IMR-90 (cell line): Measurements from ENCODE around the gene FERD3L. TPM values are rescaled to one million over a fixed set of nuclear protein-coding genes. Genes with fewer than 3 reads are reported as not detected.

Source experiments
- ATAC-seq: fragments of 200-7000 bp; cut with Tn5 transposase; 2 replicates; pipeline ENCODE4 v1.9.1; 2020; ENCODE audit warnings: low read depth, mild to moderate bottlenecking, moderate library complexity
- BruUV-seq: library from RNA; stranded (reverse); fragments of 400-500 nt; replicated peaks from 2 replicates; lab custom pipeline; 2021; lab: Mats Ljungman, UMichigan
- CTCF ChIA-PET: fragments of 300-600 bp; formaldehyde crosslinking; extraction: SDS; loops from one replicate; lab custom pipeline; 2021; ENCODE audit warnings: antibody characterized with exemption; lab: Yijun Ruan, JAX
- POLR2A ChIA-PET: fragments of 300-600 bp; sonication (Branson Sonifier 250); formaldehyde crosslinking; loops from one replicate; lab custom pipeline; 2022; ENCODE audit warnings: antibody characterized with exemption; ENCODE audit not compliant: unreplicated experiment; lab: Charles Lee
- DNase-seq: peaks from one replicate; pipeline ENCODE4 v3.0.0; 2013
- H2AFZ ChIP-seq: replicated peaks from 2 replicates; pipeline ENCODE3; 2013; ENCODE audit warnings: low read length, mild to moderate bottlenecking; ENCODE audit not compliant: poor library complexity
- H2AK5ac ChIP-seq: 2 replicates; pipeline ENCODE4 v1.6.1; 2013; ENCODE audit warnings: low read depth, low read length, inconsistent platforms
- H2AK9ac ChIP-seq: replicated peaks from 2 replicates; pipeline ENCODE3; 2013; ENCODE audit warnings: mild to moderate bottlenecking, low read depth, low read length, moderate library complexity; ENCODE audit not compliant: poor library complexity
- H2BK120ac ChIP-seq: 2 replicates; pipeline ENCODE4 v1.6.1; 2013; ENCODE audit warnings: low read depth, low read length, inconsistent platforms
- H2BK15ac ChIP-seq: 3 replicates; pipeline ENCODE4 v1.6.1; 2013; ENCODE audit warnings: low read depth, low read length, inconsistent platforms
- H2BK20ac ChIP-seq: 2 replicates; pipeline ENCODE4 v1.6.1; 2013; ENCODE audit warnings: low read depth, mild to moderate bottlenecking, inconsistent platforms, low read length, moderate library complexity
- H2BK5ac ChIP-seq: 2 replicates; pipeline ENCODE4 v1.6.1; 2013; ENCODE audit warnings: mild to moderate bottlenecking, low read depth, low read length, inconsistent platforms; ENCODE audit not compliant: poor library complexity, severe bottlenecking
- H3K14ac ChIP-seq: replicated peaks from 2 replicates; pipeline ENCODE4 v1.6.1; 2013; ENCODE audit warnings: low read depth, low read length, inconsistent platforms
- H3K18ac ChIP-seq: 2 replicates; pipeline ENCODE4 v1.6.1; 2013; ENCODE audit warnings: low read depth, low read length, control low read depth
- H3K23ac ChIP-seq: 2 replicates; pipeline ENCODE4 v1.6.1; 2013; ENCODE audit warnings: low read depth, low read length, inconsistent platforms
- H3K27ac ChIP-seq: 2 replicates; pipeline ENCODE4 v1.5.1; 2013; ENCODE audit warnings: mild to moderate bottlenecking, control low read depth, low read length; ENCODE audit not compliant: insufficient read depth
- H3K27me3 ChIP-seq: 2 replicates; pipeline ENCODE4 v1.6.1; 2013; ENCODE audit warnings: low read length; ENCODE audit not compliant: control insufficient read depth, insufficient read depth
- H3K36me3 ChIP-seq: 2 replicates; pipeline ENCODE4 v1.6.1; 2013; ENCODE audit warnings: low read length, mixed read lengths; ENCODE audit not compliant: control insufficient read depth, insufficient read depth
- H3K4ac ChIP-seq: 2 replicates; pipeline ENCODE4 v1.6.1; 2013; ENCODE audit warnings: low read depth, low read length, inconsistent platforms
- H3K4me1 ChIP-seq: 2 replicates; pipeline ENCODE4 v1.6.1; 2013; ENCODE audit warnings: low read length, mixed read lengths; ENCODE audit not compliant: control insufficient read depth, insufficient read depth
- H3K4me2 ChIP-seq: 2 replicates; pipeline ENCODE4 v1.6.1; 2013; ENCODE audit warnings: low read depth, mild to moderate bottlenecking, control low read depth, low read length, moderate library complexity
- H3K4me3 ChIP-seq: 2 replicates; pipeline ENCODE4 v1.5.1; 2013; ENCODE audit warnings: low read depth, mild to moderate bottlenecking, control low read depth, low read length, moderate library complexity; ENCODE audit not compliant: insufficient read depth
- H3K56ac ChIP-seq: 2 replicates; pipeline ENCODE4 v1.6.1; 2013; ENCODE audit warnings: low read length, inconsistent platforms; ENCODE audit not compliant: insufficient read depth; ENCODE audit errors: extremely low read depth
- H3K79me1 ChIP-seq, 2 experiments: 2 replicates each; pipeline ENCODE4 v1.6.1; 2013; ENCODE audit warnings: low read length in 2 of 2, inconsistent platforms in 1 of 2, low read depth in 1 of 2
- H3K9ac ChIP-seq: 2 replicates; pipeline ENCODE4 v1.6.1; 2013; ENCODE audit warnings: low read depth, low read length, control low read depth
- H3K9me1 ChIP-seq: 2 replicates; pipeline ENCODE4 v1.6.1; 2013; ENCODE audit warnings: low read length, inconsistent platforms; ENCODE audit not compliant: insufficient read depth
- H3K9me3 ChIP-seq: 2 replicates; pipeline ENCODE4 v1.6.1; 2013; ENCODE audit warnings: low read length; ENCODE audit not compliant: control insufficient read depth, insufficient read depth
- H4K20me1 ChIP-seq: 2 replicates; pipeline ENCODE4 v1.6.1; 2013; ENCODE audit warnings: low read length, inconsistent platforms; ENCODE audit not compliant: insufficient read depth
- H4K5ac ChIP-seq: 2 replicates; pipeline ENCODE4 v1.6.1; 2013; ENCODE audit warnings: mild to moderate bottlenecking, low read depth, low read length, control low read depth
- H4K8ac ChIP-seq, 2 experiments: 2 replicates each; pipeline ENCODE4 v1.6.1; 2013; ENCODE audit warnings: low read depth in 2 of 2, low read length in 2 of 2, control low read depth in 1 of 2, inconsistent platforms in 1 of 2
- H4K91ac ChIP-seq: 2 replicates; pipeline ENCODE4 v1.6.1; 2013; ENCODE audit warnings: low read depth, low read length, inconsistent platforms; ENCODE audit not compliant: insufficient read depth
- BHLHE40 ChIP-seq: fragments of 150-350 bp; IDR thresholded peaks from 2 replicates; pipeline ENCODE4 v1.6.1; 2016; ENCODE audit warnings: mild to moderate bottlenecking, low read depth, low read length
- CEBPB ChIP-seq: IDR thresholded peaks from 2 replicates; pipeline ENCODE4 v1.6.1; 2012; ENCODE audit warnings: low read depth, low read length, improper control_type of control experiment
- CHD1 ChIP-seq: IDR thresholded peaks from 2 replicates; pipeline ENCODE4 v1.6.1; 2012; ENCODE audit warnings: low read depth, low read length, improper control_type of control experiment
- FOS ChIP-seq: fragments of 150-350 bp; IDR thresholded peaks from 2 replicates; pipeline ENCODE4 v1.6.1; 2016; ENCODE audit warnings: low read depth, low read length
- MAFK ChIP-seq: IDR thresholded peaks from 2 replicates; pipeline ENCODE4 v1.6.1; 2012; ENCODE audit warnings: low read depth, low read length, improper control_type of control experiment
- MAZ ChIP-seq: IDR thresholded peaks from 2 replicates; pipeline ENCODE4 v1.6.1; 2012; ENCODE audit warnings: low read depth, mild to moderate bottlenecking, low read length, improper control_type of control experiment, moderate library complexity, borderline replicate concordance
- MXI1 ChIP-seq: IDR thresholded peaks from 2 replicates; pipeline ENCODE4 v1.6.1; 2012; ENCODE audit warnings: low read depth, mild to moderate bottlenecking, low read length, moderate library complexity, borderline replicate concordance
- NFE2L2 ChIP-seq: fragments of 150-350 bp; IDR thresholded peaks from 2 replicates; pipeline ENCODE4 v1.6.1; 2016; ENCODE audit warnings: low read depth, mild to moderate bottlenecking, low read length
- POLR2A ChIP-seq: IDR thresholded peaks from 2 replicates; pipeline ENCODE4 v1.6.1; 2012; ENCODE audit warnings: mild to moderate bottlenecking, low read depth, low read length
- RAD21 ChIP-seq: IDR thresholded peaks from 2 replicates; pipeline ENCODE4 v1.6.1; 2012; ENCODE audit warnings: low read length, improper control_type of control experiment
- RCOR1 ChIP-seq: IDR thresholded peaks from 2 replicates; pipeline ENCODE4 v1.6.1; 2012; ENCODE audit warnings: mild to moderate bottlenecking, low read length, improper control_type of control experiment; ENCODE audit not compliant: insufficient replicate concordance
- RFX5 ChIP-seq: IDR thresholded peaks from 2 replicates; pipeline ENCODE4 v1.8.0; 2012; ENCODE audit warnings: low read depth, mild to moderate bottlenecking, low read length, moderate library complexity
- SMC3 ChIP-seq: fragments of 150-350 bp; IDR thresholded peaks from 2 replicates; pipeline ENCODE4 v1.6.1; 2016; ENCODE audit warnings: low read depth, mild to moderate bottlenecking, antibody characterized with exemption, low read length, moderate library complexity
- WGBS, 2 experiments: methylation state at CpG; one replicate each; pipeline versions ENCODE4 v1.1.5 to v1.1.7; 2013; ENCODE audit warnings: missing lambda C conversion rate in 2 of 2; ENCODE audit not compliant: insufficient read length in 1 of 2; ENCODE audit errors: extremely low coverage in 2 of 2; 5-methylcytosine and 5-hydroxymethylcytosine counted together
- dilution Hi-C: fragments of 300-500 bp; cut with HindIII; formaldehyde crosslinking; loops from one replicate; pipeline ENCODE4 v1.14.3; 2018; ENCODE audit warnings: low sequenced_read_pairs; ENCODE audit not compliant: unreplicated experiment
- in situ Hi-C: fragments of 300-500 bp; cut with MboI; formaldehyde crosslinking; loops from 3 replicates; pipeline ENCODE4 v1.14.3; 2019; ENCODE audit warnings: low sequenced_read_pairs, inconsistent platforms, mixed read lengths
- intact Hi-C: fragments of 100-400 bp; cut with micrococcal nuclease; formaldehyde crosslinking; loops from 2 replicates; pipeline ENCODE4 v1.10.0; 2022
- polyA plus RNA-seq, 3 experiments: library from polyadenylated mRNA; depleted of rRNA; stranded (reverse); fragments of >200 nt; gene quantifications; 2 replicates each; pipeline ENCODE4 v1.2.3, GENCODE V29; 2012; ENCODE audit warnings: low replicate concordance in 1 of 3
- total RNA-seq: library from RNA; depleted of rRNA; stranded (reverse); fragments of >200 nt; gene quantifications from 2 replicates; pipeline ENCODE4 v1.2.3, GENCODE V29; 2012
- TF ChIP-seq, protein P1 (sequence below): fragments of 150-350 bp; IDR thresholded peaks from 2 replicates; pipeline ENCODE4 v1.6.1; 2016; ENCODE audit warnings: low read depth, mild to moderate bottlenecking, low read length, moderate library complexity, borderline replicate concordance
- TF ChIP-seq, protein P2 (sequence below): conservative IDR thresholded peaks from 2 replicates; pipeline ENCODE4 v1.5.1; 2012; ENCODE audit warnings: mild to moderate bottlenecking, low read depth, low read length, improper control_type of control experiment
- TF ChIP-seq, protein P3 (sequence below): fragments of 150-350 bp; IDR thresholded peaks from 2 replicates; pipeline ENCODE4 v1.6.1; 2017; ENCODE audit warnings: mild to moderate bottlenecking, antibody characterized with exemption, low read length, low read depth

FERD3L gene
- total and polyA plus RNA-seq, 2 of the 4 experiments (the other 2 are of a cell fraction), result not detected

DNA sequence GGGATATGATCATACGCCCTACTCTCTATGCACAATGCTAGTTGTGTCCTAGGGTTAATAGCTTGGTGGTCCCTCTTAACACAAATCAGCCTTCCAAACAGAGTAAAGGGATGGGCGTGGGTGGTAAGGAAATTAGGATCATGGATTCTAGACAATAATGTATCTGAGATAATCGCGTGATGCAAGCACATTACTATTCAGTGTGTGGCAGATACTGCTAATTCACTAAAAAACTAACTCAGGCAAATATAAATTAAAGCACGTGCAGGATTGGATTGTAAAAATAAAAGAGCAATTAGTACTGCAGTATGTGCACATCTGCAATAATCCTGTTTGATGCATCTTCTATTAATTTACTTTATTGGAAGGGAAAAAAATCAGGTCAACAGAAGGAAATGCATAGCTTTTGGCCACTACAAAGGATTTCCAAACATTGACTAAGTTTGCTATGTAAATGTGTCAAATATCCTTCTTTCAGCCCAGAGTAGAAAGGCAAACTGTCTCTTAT is 49.8 kb downstream of the FERD3L start:
- H3K14ac ChIP-seq, result no peak overlapping the region
- no peaks in the 10 kb centered on the region for H3K9me1 ChIP-seq
- no CpG with 5 or more reads among the region's 5 CpGs for WGBS, 2 experiments
- no peaks in the 10 kb centered on the region for H3K36me3 ChIP-seq
- in situ Hi-C loops, result no loop called here
- no peak overlapping the region for H3K56ac ChIP-seq
- H3K27me3 ChIP-seq, result no peaks in the 10 kb centered on the region
- H4K8ac ChIP-seq, result no peak overlapping the region
- H4K91ac ChIP-seq, result no peak overlapping the region
- ATAC-seq (no peak), DNase-seq (no peak)
- H4K20me1 ChIP-seq, result no peaks in the 10 kb centered on the region
- H3K4ac ChIP-seq, result no peak overlapping the region
- H2BK20ac ChIP-seq, result no peak overlapping the region
- no peak overlapping the region for H4K5ac ChIP-seq
- H2BK120ac ChIP-seq, result no peak overlapping the region
- no peak overlapping the region for H2AFZ ChIP-seq
- H3K27ac ChIP-seq, result no peak overlapping the region
- no peak overlapping the region for H2BK15ac ChIP-seq
- H3K4me3 ChIP-seq, result no peak overlapping the region
- H3K79me1 ChIP-seq, result no peaks in the 10 kb centered on the region; a peak in 1 of 4 replicates
- no peak overlapping the region for H3K23ac ChIP-seq
- ChIA-PET CTCF (no interaction called here), POLR2A (no interaction called here)
- dilution Hi-C loops, result no loop called here
- intact Hi-C loops, result no loop called here
- TF ChIP-seq RAD21, result no peak
- no peak for TF ChIP-seq CEBPB
- TF ChIP-seq MAFK, result no peak
- TF ChIP-seq RFX5, result no peak
- TF ChIP-seq CHD1, result no peak
- TF ChIP-seq POLR2A, result no peak
- TF ChIP-seq SMC3, result no peak
- TF ChIP-seq MAZ, result no peak
- TF ChIP-seq RCOR1, result no peak
- TF ChIP-seq, protein P1, sequence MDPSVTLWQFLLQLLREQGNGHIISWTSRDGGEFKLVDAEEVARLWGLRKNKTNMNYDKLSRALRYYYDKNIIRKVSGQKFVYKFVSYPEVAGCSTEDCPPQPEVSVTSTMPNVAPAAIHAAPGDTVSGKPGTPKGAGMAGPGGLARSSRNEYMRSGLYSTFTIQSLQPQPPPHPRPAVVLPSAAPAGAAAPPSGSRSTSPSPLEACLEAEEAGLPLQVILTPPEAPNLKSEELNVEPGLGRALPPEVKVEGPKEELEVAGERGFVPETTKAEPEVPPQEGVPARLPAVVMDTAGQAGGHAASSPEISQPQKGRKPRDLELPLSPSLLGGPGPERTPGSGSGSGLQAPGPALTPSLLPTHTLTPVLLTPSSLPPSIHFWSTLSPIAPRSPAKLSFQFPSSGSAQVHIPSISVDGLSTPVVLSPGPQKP, result no peak
- no peak for TF ChIP-seq MXI1
- TF ChIP-seq, protein P2, sequence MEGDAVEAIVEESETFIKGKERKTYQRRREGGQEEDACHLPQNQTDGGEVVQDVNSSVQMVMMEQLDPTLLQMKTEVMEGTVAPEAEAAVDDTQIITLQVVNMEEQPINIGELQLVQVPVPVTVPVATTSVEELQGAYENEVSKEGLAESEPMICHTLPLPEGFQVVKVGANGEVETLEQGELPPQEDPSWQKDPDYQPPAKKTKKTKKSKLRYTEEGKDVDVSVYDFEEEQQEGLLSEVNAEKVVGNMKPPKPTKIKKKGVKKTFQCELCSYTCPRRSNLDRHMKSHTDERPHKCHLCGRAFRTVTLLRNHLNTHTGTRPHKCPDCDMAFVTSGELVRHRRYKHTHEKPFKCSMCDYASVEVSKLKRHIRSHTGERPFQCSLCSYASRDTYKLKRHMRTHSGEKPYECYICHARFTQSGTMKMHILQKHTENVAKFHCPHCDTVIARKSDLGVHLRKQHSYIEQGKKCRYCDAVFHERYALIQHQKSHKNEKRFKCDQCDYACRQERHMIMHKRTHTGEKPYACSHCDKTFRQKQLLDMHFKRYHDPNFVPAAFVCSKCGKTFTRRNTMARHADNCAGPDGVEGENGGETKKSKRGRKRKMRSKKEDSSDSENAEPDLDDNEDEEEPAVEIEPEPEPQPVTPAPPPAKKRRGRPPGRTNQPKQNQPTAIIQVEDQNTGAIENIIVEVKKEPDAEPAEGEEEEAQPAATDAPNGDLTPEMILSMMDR, result no peak
- TF ChIP-seq, protein P3, sequence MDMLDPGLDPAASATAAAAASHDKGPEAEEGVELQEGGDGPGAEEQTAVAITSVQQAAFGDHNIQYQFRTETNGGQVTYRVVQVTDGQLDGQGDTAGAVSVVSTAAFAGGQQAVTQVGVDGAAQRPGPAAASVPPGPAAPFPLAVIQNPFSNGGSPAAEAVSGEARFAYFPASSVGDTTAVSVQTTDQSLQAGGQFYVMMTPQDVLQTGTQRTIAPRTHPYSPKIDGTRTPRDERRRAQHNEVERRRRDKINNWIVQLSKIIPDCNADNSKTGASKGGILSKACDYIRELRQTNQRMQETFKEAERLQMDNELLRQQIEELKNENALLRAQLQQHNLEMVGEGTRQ, result no peak
- TF ChIP-seq FOS, result no peak
- TF ChIP-seq NFE2L2, result no peak
- TF ChIP-seq BHLHE40, result no peak
- H3K4me2 ChIP-seq, result no peak overlapping the region
- no peak overlapping the region for H2AK5ac ChIP-seq
- no peak overlapping the region for H3K18ac ChIP-seq
- no TSS peak for BruUV-seq
- H3K4me1 ChIP-seq, result no peaks in the 10 kb centered on the region
- H3K9me3 ChIP-seq, result no peaks in the 10 kb centered on the region
- H3K9ac ChIP-seq, result no peak overlapping the region
- H2AK9ac ChIP-seq, result no peak overlapping the region
- H2BK5ac ChIP-seq, result no peak overlapping the region
